22Rv1 (cell line): Measurements from ENCODE around the gene TUT4.

Source experiments
- H3K27ac ChIP-seq: fragments of 450-650 bp; 2 replicates; pipeline ENCODE4 v1.5.1; 2017
- CTCF ChIP-seq: fragments of 450-650 bp; IDR thresholded peaks from 2 replicates; pipeline ENCODE4 v1.5.1; 2017; ENCODE audit warnings: mild to moderate bottlenecking
- ZFX ChIP-seq: fragments of 450-650 bp; IDR thresholded peaks from 2 replicates; pipeline ENCODE4 v1.6.1; 2017; ENCODE audit warnings: antibody characterized with exemption, borderline replicate concordance

The TUT4 gene

GRCh38 chr1:52598729-52599128 is 45.8 kb upstream of the TUT4 start:
- H3K27ac ChIP-seq, result no peak overlapping the region
- TF ChIP-seq CTCF (no peak), ZFX (no peak)

GRCh38 chr1:52597912-52598311 is 45.0 kb upstream of the TUT4 start:
- H3K27ac ChIP-seq, result no peak overlapping the region
- TF ChIP-seq CTCF, result no peak

GRCh38 chr1:52595061-52595460 is 42.2 kb upstream of the TUT4 start:
- H3K27ac ChIP-seq, result no peak overlapping the region
- TF ChIP-seq CTCF (no peak), ZFX (no peak)

- TF ChIP-seq CTCF (no peak), ZFX (no peak)
These were observed 40.6 kb upstream of the TUT4 start for GRCh38 chr1:52593495-52593894.

GRCh38 chr1:52592637-52593323 is 39.9 kb upstream of the TUT4 start:
- TF ChIP-seq ZFX (no peak), CTCF (no peak)
- H3K27ac ChIP-seq, result no peak overlapping the region

More at GRCh38 chr1:52593495-52593894, 40.6 kb upstream of the TUT4 start:
- H3K27ac ChIP-seq, result no peak overlapping the region

GRCh38 chr1:52590266-52590665 is 37.4 kb upstream of the TUT4 start:
- TF ChIP-seq ZFX, result no peak
- H3K27ac ChIP-seq, result no peak overlapping the region

GRCh38 chr1:52588535-52588934 is 35.6 kb upstream of the TUT4 start:
- no peak for TF ChIP-seq ZFX
- no peak for TF ChIP-seq CTCF
- no peak overlapping the region for H3K27ac ChIP-seq

- H3K27ac ChIP-seq, result no peak overlapping the region
- no peak for TF ChIP-seq CTCF
These were observed 35.1 kb upstream of the TUT4 start for GRCh38 chr1:52588027-52588426.
